HG02981 (cell line): ENCODE results near the gene CLTCL1.

ENCODE experiments used
- ATAC-seq: cut with Tn5 transposase; IDR thresholded peaks from one replicate; pipeline ENCODE4 v1.9.1; 2021; ENCODE audit warnings: mild to moderate bottlenecking, moderate library complexity; ENCODE audit not compliant: unreplicated experiment

CLTCL1 gene

DNA sequence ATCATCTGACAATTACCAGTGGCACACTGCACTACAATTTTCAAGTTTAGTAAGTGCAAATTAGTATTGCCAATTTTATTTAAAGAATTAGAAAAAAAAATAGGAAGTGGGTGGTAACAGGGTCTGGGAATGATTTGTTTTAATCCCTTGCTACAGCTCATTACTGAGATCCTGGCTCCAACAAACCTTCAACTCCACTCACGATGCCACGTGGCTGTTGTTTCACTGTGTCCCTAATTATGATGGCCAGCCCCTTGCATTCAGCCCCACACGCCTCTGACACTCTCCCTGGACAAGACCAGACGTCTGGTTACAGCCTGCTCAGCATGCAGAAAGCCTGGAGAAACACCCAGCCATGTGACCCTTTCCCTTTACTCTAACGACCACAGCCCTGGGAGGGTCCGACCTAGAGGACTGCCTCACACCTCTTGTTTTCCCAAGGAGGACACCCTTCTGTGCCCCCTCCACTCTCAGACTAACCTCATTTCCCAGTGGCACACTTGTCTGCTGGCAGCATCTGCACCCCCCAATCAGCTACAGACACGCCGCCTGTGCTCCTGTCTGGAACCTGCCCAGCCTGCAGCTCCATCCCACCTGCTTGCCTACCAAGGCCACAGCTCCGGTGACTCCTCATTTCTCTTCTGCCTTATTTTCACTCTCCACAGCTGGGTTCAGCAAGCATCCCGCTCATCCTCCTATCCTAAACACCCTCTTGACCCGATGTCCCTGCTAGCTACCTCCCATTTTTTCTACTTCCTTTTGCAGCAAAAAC is 94.5 kb downstream of the CLTCL1 start:
- ATAC-seq: no peak

DNA sequence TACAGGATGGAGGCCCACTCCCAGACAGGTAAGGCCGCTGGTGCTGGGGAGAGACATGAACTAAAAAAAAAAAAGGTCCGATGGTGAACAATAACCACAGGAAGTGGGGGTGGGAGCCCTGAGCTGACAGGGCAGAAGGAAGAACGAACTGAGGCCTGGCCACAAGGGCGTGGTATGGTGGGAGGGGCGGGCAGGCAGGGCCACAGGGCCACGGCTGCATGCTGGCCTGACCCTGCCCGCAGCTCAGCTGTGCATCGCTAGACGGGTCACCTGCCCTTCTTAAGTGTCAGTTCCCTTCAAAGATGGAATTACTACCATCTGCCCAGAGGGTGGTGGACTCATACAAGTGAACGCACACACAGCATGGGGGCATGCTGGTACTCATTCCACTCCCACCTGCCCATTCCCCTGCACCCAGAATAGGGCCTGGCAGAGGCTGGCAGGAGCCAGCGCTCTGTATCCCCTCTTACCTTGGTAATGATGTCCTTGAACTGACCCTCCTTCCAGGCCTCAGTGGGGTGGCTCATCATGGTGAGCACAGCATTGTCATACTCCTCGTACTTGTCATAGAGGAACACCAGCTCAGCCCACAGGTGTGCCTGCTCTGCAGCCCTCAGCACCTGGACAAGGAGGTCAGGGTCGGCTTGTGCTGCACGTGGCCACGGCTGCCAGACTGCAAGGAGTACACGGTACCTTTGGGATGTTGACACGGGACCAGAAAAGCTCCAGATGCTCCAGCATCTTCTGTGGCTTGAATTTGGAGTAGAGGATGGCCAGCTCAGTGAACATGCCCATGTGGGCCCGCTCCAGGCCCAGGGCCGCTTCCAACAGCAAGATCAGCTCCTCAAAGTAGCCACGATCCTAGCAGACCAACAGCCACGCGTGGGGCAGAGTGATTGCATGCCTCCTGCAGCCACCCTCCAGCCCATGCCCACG is 95.5 kb downstream of the CLTCL1 start:
- no peak for ATAC-seq

DNA sequence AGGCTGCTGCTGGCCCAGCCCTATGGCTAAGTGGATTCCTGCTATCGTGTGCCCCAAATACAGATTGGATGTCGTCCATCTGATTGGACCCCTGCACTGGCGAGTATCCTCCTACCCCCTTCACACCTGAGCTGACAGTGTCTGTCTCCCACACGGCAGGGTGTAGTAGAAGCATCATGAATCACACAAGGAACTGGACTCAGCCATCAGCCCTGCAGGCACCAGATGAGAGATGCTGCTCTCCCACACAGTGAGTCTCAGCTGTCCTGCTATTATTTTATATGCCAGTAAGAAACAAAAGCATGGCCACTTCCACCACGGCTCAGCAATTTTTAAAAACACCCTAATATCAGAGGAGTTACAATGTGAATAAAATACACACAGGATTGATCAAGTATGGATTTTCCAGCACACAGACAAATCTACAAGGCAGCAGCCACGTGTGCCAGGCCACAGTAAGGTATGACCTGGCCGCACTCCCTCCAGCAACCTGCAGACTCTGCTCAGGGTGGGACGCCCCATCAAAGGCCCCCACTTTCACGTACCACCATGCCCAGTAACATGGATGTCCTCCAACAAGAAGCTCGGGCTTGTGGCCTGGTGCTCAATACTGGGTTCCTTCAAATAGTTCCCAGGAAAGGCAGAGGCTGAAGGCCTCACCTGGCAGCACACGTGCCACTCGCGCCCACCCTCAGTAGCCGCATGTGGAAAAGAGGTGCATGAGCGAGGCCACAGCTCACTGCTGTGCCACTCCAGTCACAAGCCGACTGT is 96.6 kb downstream of the CLTCL1 start:
- ATAC-seq: no peak

DNA sequence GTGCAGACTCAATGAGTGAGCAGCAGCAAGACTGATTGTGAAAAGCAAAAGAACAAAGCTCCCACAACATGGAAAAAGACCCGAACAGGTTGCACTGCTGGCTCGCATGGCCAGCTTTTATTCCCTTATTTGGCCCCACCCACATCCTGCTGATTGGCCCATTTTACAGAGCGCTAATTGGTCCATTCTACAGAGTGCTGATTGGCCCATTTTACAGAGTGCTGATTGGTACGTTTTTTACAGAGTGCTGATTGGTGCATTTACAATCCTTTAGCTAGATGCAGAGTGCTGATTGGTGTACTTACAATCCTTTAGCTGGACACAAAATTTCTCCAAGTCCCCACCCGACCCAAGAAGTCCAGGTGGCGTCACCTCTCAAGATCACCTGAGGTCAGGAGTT is 97.6 kb downstream of the CLTCL1 start:
- no peak for ATAC-seq

DNA sequence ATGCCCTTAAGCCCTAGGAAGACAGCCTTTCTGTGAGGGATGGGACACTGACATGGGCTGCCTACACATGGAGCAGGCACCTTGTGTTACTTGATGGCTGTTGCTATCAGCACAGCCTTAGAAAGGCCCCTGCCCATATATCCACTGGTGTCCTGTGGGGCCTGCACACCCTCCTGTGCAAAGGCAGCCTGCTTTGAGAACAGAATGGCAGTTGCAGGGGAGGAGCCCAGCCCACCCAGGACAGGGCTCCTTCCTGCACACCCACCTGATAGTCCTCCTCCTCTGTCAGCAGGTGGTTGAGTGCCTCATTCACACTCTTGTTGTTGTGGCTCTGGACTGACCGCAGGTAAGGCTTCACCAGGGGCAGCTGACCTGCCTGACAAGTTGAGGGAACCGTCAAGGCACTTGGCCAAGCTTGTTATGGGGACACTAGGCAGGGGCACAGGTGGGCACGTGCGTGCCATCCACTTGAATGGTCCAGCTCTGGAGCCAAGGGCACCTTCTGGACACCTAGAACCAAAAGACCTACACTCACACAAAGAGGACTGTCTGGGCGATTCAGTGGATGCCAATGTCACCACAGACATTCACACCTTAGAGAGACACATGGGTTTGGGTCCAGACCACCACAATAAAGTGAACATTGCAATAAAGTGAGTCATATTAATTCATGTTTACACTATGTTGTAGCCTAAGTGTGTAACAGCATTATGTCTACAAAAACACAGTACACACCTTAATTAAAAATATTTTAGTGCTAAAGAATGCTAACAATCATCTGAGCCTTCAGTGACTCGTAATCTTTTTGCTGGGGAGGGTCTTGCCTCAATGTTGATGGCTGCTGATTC is 103.6 kb downstream of the CLTCL1 start:
- ATAC-seq: no peak

DNA sequence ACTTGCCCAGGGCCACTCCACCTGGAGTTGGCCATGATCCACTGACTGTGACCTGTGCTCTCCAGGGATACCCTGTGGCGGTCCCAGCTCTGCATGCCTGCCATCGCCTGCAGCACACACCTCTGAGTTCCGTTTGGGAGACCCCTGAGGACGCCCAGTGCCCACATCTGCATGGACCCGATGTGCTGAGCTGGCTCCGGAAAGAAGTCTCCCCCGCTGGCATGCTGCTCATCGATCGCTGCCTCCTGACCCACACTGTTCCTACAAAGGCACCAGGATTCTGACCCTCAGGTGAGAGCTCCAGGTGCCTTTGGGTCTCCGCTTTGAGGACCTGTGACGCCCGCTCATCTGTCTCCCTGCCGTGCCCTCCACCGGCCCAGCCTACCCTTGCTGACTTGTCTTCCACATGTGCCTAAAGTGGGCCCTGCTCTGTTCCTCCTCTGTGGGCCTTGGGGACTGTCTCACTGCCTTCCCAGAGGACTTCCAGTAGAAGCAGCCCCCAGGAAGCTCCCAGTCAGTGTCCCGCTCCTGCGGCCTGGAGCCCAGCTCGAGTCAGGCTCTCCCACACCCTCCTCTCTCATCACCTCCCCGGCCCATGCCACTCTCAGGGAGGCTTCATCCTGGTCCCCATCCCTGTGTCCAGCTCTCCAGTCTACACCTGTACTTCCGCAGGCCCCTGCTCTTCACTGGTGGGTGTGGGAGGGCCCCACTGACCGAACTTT is 107.1 kb downstream of the CLTCL1 start:
- ATAC-seq: no peak

DNA sequence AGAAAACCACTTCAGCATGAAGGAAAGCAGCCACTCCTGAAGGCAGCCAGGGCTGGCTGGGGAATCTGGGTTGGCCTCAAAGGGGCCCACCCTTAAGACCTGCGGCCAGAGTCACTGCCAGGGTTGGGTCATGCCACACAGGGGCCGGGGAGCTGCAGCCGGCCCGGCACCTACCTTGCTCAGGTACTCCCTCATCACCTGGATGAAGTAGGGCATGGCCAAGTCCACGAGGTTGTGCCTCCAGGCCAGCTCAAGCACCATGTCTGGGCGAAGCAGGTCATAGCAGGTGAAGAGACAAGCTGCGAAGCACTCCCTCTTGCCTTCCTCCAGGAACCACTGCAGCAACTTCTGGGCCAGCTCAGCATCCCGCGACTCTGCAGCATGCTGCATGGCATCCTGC is 108.3 kb downstream of the CLTCL1 start:
- no peak for ATAC-seq

DNA sequence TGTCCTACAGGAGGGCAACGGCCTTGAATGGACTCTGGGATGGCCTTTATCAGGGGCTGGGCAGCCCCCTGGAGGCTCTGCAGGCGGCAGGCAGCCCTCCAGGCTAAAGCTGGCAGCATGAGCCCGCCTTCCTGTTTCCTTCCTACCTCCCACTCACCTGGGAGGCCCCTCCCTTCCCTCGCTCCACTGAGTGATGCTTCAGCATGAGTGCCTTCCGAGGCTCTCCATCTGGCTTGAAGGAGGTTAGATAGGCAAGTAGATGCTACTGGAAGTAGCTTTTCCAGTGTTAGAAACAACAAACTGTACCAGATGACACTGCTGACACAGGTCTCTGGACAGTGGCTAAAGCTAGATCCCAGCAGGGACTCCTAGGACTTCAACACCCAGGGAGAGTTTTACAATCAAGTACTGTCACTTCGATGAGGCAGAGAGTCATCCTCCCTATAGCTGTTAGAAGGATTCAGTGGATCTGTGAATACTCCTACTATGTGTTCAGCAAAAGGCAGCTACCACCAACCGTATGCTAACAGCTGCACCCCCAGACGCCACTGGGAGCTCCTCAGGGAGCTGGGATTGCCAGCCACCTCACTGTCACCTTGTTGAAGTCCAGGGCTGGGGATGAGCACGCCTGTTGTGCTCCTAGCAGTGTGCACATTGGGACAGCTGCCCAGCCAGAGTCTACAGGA is 108.9 kb downstream of the CLTCL1 start:
- no peak for ATAC-seq

DNA sequence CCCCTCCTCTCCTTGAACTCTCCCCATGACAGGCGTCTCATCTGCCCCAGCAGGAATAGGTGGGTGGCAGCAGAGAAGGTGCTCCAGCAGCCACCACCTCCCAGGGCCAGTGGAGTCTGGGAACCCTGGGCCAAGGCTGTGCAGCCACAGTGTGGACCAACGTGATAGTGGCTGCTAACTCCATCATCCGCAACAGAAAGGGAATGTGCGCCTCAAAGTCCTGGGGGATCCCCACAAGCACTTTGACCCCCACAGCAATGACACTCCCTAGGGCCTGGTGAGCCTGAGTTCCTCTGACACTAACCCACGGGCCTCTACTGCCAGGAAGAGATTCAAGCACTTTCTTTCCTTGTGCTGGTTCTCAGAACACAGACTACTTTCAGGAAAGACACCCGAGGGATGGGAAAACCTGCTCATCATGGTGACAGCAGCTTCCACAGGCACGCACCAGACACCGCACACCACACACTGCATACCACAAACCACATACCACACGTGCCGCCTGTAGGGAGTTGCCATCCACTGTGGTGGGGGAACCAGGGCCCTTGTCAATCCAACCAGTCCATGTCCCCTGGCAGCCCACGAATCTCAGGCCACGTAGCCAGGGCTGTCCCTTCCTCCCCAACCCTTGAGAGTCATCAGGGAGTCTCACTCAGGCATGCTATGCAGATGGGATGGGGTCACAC is 109.6 kb downstream of the CLTCL1 start:
- ATAC-seq: no peak

DNA sequence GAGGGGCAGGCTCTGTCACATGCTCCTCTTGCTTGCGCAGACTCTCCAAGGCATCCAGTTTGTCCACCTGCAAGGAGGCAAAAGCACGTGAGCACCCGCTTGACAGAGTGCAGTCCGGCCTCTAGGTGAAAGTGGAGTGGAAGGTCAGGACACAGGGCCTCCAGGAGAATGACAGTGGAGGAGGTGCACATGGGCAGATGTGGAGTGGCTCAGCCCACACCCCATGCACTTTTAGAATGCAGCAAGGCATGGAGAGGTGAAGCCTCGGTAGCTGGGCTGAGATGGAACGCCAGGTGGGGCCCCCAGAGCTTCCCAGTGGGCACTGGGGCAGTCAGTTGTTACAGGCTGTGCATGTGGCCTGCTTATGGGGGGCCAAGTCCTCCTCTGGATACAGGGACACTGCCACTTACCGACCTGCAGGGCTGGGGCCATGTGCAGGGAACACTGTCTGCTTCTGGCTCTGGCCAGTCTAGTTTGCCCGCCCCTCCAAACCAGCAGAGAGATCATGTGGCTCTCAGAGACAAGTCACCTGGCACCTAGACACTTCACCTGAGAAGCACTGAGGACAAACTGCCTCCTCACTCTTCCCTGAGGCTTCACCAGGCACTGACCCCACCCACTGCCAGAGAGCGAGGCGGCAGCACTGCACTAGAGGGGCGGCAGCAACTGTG is 110.6 kb downstream of the CLTCL1 start:
- ATAC-seq: no peak

DNA sequence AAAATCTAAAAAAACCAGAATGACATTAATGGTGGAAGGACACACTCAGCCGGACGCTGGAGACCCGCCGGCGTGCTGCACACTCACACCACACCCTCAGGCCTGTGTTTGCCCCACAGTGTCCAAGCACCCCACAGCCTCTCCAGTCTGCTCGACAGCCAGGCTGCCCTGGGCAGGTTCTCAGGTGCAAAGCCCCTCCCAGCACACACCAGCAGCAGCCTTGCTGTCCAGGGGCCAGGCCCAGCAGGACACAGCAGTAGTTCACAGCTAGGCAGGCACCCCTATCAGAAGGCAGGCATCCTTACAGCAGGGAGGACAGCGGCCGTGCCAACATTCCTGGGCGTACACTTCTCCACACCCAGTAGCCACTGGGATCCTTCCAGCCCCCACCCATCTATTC is 111.3 kb downstream of the CLTCL1 start:
- ATAC-seq: no peak

DNA sequence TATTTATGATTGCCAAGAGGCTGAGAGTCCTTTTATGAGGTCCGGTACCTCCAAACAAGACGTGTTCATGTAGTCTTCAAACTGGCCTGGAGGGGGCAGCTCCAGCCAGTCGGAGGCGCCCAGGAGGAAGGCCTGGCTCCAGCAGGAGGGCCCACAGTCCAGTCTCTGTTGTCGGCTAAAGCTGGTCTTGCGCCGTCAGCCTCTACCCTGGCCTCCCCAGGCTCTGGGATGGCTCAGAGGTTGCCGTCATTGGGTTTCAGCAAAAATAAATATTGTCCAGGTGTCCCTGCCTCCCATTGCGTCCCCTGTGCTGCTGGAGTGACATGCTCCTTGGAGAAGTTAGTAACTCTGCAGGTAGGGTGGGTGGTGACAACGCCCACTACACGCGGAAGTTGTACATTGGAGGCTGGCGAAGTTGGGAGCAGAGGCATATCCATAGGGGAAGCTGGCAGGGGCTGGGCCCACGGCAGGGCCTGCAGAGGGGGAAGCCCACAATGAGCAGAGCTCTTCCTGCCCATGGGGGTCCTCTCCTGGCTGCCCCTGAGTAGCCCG is 111.9 kb downstream of the CLTCL1 start:
- ATAC-seq: peak; percentile 41

DNA sequence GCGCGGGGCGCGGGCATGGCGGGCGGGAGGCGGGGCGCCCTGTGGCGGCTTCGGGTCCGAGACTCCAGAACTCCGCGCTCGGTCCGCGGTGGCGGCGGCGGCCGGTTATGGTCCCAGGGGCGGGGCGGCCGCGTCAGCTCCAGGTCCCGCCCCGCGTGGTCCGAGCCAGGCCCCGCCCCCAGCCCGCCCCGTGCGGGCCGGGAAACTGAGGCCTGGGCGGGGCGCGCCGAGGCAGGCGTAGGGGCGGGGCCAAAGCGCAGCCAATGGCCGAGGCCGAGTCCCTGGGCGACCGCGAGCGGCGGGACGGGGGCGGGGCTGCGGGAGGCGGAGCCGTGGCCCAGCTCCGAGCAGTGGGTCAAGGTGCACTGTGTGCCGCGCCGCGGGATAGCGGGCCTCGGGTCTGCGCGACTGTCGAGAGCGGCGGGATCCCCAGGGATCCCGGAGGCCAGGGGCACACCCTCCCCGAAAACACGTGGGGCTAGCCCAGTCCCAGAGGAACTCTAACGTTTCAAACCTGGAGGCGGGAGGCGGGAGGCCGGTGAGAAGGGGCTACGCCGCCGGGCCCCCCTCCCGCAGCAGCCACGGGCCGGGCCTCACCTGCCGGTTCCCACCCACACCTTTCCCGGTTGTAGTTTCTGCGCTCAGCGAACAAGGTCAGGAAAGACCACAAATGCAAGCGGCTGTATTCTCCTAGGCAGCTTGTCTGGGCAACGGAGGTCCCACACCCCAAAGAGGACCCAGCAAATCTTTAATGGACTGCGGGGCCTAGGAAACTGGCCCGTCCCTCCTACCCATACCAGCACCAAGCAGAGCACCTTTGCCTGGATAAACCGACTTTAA is 112.6 kb downstream of the CLTCL1 start, which contains the start of gene SLC25A1:
SLC25A1 (minus strand) TSS at position 80 of the 840 bp plus-strand sequence; CDS start at position 17, 63 bp downstream.
- peak; percentile 50 for ATAC-seq

DNA sequence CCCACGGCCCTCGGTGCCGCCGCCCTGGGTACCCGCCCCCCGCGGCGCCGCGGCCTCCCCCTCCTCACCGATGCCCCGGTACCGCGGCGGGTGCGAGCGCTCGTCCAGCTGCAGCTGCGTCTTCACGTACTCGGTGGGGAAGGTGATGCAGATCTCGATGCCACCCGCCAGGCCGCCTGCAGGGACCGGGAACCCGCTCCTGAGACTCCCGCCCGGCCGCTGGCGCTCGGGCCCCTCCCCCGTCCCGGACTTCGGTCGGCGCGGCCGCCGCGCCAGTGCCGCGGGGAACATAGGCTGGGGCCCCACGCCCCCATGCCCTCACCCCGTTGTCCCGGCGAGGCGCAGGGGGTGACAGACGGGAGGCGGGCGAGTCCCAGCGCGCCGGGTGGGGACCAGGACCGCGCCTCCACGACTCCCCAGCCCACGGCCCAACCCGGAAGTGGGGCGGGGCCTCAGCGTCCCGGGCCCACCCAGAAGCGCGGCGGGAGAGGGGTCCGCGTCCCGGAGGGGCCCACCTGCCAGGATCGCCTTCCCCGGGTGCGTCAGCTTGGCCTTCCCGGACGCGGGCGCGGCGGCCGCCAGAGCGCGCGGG is 113.4 kb downstream of the CLTCL1 start:
- ATAC-seq: peak; percentile 32

DNA sequence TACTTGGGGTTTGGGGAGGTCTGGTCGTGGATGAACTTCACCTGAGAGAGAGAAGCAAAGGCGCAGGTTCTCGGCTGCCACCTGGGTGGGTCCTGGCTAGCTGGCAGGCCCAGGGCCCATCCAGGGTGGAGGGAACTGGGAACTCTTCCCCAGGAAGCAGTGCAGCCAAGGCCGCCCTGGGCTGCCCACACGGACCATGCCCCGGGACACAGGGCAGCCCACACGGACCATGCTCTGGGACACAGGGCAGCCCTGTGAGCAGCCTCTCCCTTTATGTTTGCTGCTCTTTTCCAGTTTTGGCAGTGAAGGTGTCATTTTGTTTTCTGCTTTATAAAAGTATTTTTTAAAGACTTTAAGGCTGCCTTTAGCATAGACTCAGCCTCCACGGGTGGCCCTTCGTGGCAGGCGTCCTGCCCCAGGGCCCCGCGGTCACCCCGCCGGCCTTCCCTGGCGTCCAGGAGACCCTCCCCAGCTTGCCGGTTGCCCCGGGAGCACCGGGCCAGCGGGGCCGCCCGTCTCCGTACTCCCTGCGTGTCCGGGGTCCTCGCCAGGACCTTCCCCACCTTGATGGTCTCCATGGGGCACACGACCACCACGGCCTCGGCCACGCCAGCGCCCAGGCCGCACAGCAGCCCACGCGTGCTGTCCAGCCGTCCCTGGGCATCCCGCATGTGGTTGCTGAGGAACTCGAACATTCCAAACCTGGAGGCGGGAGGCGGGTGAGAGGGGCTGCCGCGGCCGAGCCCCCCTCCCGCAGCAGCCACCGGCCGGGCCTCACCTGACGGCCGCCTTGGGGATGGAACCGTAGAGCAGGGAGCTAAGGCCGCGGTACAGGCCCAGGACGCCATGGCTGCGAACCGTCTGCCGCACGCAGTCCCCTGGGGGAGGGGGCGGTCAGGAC is 114.1 kb downstream of the CLTCL1 start:
- ATAC-seq: no peak
